Measurements from ENCODE around the gene CCND1. TPM values are rescaled to one million over a fixed set of nuclear protein-coding genes. Genes with fewer than 3 reads are reported as not detected.

CCND1 gene
- total RNA-seq, 1 experiment from 2014 or later: 106 TPM

GRCh38 chr11:69595805-69596665, 44.9 kb upstream of the CCND1 start:
- POLR2A ChIA-PET: no interaction called here
- intact Hi-C loops (cut with micrococcal nuclease): no loop called here
- no TSS peak for BruUV-seq (replicated peaks)
- peaks cover 6% of the 10 kb centered on the region for H3K36me3 Mint-ChIP-seq (ENCODE audit: insufficient read depth, unreplicated experiment)
- DNase-seq (ENCODE audit: unreplicated experiment): no peak
- H3K4me3 Mint-ChIP-seq (ENCODE audit: unreplicated experiment): no peak overlapping the region
- TF ChIP-seq CTCF (IDR thresholded peaks at IDR 0.05; ENCODE audit: unreplicated experiment): no peak
- no peaks in the 10 kb centered on the region for H3K9me3 Mint-ChIP-seq (ENCODE audit: unreplicated experiment)
- no peak overlapping the region for H3K27ac Mint-ChIP-seq (ENCODE audit: low read depth, unreplicated experiment)
- CTCF ChIA-PET: no interaction called here
- H3K27me3 Mint-ChIP-seq (ENCODE audit: insufficient read depth, unreplicated experiment): no peaks in the 10 kb centered on the region
- no peaks in the 10 kb centered on the region for H3K4me1 Mint-ChIP-seq (ENCODE audit: insufficient read depth, unreplicated experiment)

- no TSS peak for BruUV-seq (replicated peaks)
- TF ChIP-seq CTCF (IDR thresholded peaks at IDR 0.05; ENCODE audit: unreplicated experiment): no peak
- intact Hi-C loops (cut with micrococcal nuclease): no loop called here
- ChIA-PET POLR2A (no interaction called here), CTCF (interaction anchor here (1.0 kb wide), 1 partner anchor 151 kb away, joined by 3 read pairs; no protein-coding TSS in a partner anchor)
- no peaks in the 10 kb centered on the region for H3K4me1 Mint-ChIP-seq (ENCODE audit: insufficient read depth, unreplicated experiment)
- H3K9me3 Mint-ChIP-seq (ENCODE audit: unreplicated experiment): no peaks in the 10 kb centered on the region
- peak; percentile 17 for DNase-seq (ENCODE audit: unreplicated experiment)
- H3K27me3 Mint-ChIP-seq (ENCODE audit: insufficient read depth, unreplicated experiment): no peaks in the 10 kb centered on the region
- no peak overlapping the region for H3K4me3 Mint-ChIP-seq (ENCODE audit: unreplicated experiment)
- H3K27ac Mint-ChIP-seq (ENCODE audit: low read depth, unreplicated experiment): no peak overlapping the region
- H3K36me3 Mint-ChIP-seq (ENCODE audit: insufficient read depth, unreplicated experiment): peaks cover 6% of the 10 kb centered on the region
Observed at GRCh38 chr11:69598147-69598546, 42.8 kb upstream of the CCND1 start.

GRCh38 chr11:69599502-69599901, 41.5 kb upstream of the CCND1 start:
- no peaks in the 10 kb centered on the region for H3K27me3 Mint-ChIP-seq (ENCODE audit: insufficient read depth, unreplicated experiment)
- no peak overlapping the region for H3K27ac Mint-ChIP-seq (ENCODE audit: low read depth, unreplicated experiment)
- peak; percentile 52 for DNase-seq (ENCODE audit: unreplicated experiment)
- H3K4me1 Mint-ChIP-seq (ENCODE audit: insufficient read depth, unreplicated experiment): no peaks in the 10 kb centered on the region
- no peaks in the 10 kb centered on the region for H3K9me3 Mint-ChIP-seq (ENCODE audit: unreplicated experiment)
- ChIA-PET POLR2A (interaction anchor here (0.7 kb wide), 1 partner anchor 9 kb away, joined by 5 read pairs; no protein-coding TSS in a partner anchor), CTCF (interaction anchor here (1.0 kb wide), 1 partner anchor 152 kb away, joined by 3 read pairs; no protein-coding TSS in a partner anchor)
- no TSS peak for BruUV-seq (replicated peaks)
- TF ChIP-seq CTCF (IDR thresholded peaks at IDR 0.05; ENCODE audit: unreplicated experiment): no peak
- intact Hi-C loops (cut with micrococcal nuclease): no loop called here
- peaks cover 6% of the 10 kb centered on the region for H3K36me3 Mint-ChIP-seq (ENCODE audit: insufficient read depth, unreplicated experiment)
- H3K4me3 Mint-ChIP-seq (ENCODE audit: unreplicated experiment): no peak overlapping the region

- BruUV-seq (replicated peaks): no TSS peak
- intact Hi-C loops (cut with micrococcal nuclease): no loop called here
- no peak overlapping the region for H3K4me3 Mint-ChIP-seq (ENCODE audit: unreplicated experiment)
- DNase-seq (ENCODE audit: unreplicated experiment): no peak
- H3K4me1 Mint-ChIP-seq (ENCODE audit: insufficient read depth, unreplicated experiment): no peaks in the 10 kb centered on the region
- CTCF ChIA-PET: no interaction called here
- POLR2A ChIA-PET: interaction anchor here (0.6 to 0.7 kb wide), 2 partner anchors 10 to 19 kb away, joined by 3 to 5 read pairs; no protein-coding TSS in a partner anchor
- peaks cover 6% of the 10 kb centered on the region for H3K36me3 Mint-ChIP-seq (ENCODE audit: insufficient read depth, unreplicated experiment)
- no peak overlapping the region for H3K27ac Mint-ChIP-seq (ENCODE audit: low read depth, unreplicated experiment)
- no peaks in the 10 kb centered on the region for H3K9me3 Mint-ChIP-seq (ENCODE audit: unreplicated experiment)
- no peaks in the 10 kb centered on the region for H3K27me3 Mint-ChIP-seq (ENCODE audit: insufficient read depth, unreplicated experiment)
- TF ChIP-seq CTCF (IDR thresholded peaks at IDR 0.05; ENCODE audit: unreplicated experiment): no peak
Observed at GRCh38 chr11:69600001-69600400, 41.0 kb upstream of the CCND1 start.
